Measurements from ENCODE around the gene PLCB2. TPM values are rescaled to one million over a fixed set of nuclear protein-coding genes. Genes with fewer than 3 reads are reported as not detected.
A peak's percentile ranks its signal among the peaks of the same experiment; 100 is the strongest.

Gene PLCB2
- total and polyA plus RNA-seq, 2 donors: 26.5 to 125 TPM

- Histone ChIP-seq H3K36me3 (ENCODE audit: control insufficient read depth in 2 of 2, insufficient read depth in 2 of 2, low read length in 1 of 2) (peaks cover 12 to 27% of the 10 kb centered on the region in 2 donors), H3K27me3 (ENCODE audit: control insufficient read depth in 2 of 2, insufficient read depth in 1 of 2, low read length in 1 of 2) (peaks cover 19 to 31% of the 10 kb centered on the region in 2 donors), H3K4me1 (ENCODE audit: control insufficient read depth in 2 of 2, insufficient read depth in 2 of 2, low read length in 2 of 2) (peaks cover 4 to 5% of the 10 kb centered on the region in 2 donors), H3K4me3 (ENCODE audit: low read length in 2 of 2) (no peak overlapping the region), H3K27ac (ENCODE audit: low read depth in 1 of 2, low read length in 1 of 2) (no peak overlapping the region), H3K9me3 (ENCODE audit: control insufficient read depth in 2 of 2, insufficient read depth in 1 of 2, low read length in 1 of 2) (no peaks in the 10 kb centered on the region)
- WGBS: 95% methylated on average over 4 of the region's 4 CpGs
- no peak for DNase-seq (ENCODE audit: low read depth in 6 of 9, low spot score in 9 of 9)
These were observed 19.8 kb downstream of the PLCB2 start for GRCh38 chr15:40287968-40288367.

GRCh38 chr15:40287505-40287904 lies 20.2 kb downstream of the PLCB2 start:
- no peak overlapping the region for H3K27ac ChIP-seq (ENCODE audit: low read depth in 1 of 2, low read length in 1 of 2)
- peaks cover 0 to 2% of the 10 kb centered on the region in 2 donors for H3K9me3 ChIP-seq (ENCODE audit: control insufficient read depth in 2 of 2, insufficient read depth in 1 of 2, low read length in 1 of 2)
- DNase-seq (ENCODE audit: low read depth in 6 of 9, low spot score in 9 of 9): no peak
- peaks cover 24 to 36% of the 10 kb centered on the region in 2 donors for H3K27me3 ChIP-seq (ENCODE audit: control insufficient read depth in 2 of 2, insufficient read depth in 1 of 2, low read length in 1 of 2)
- H3K4me1 ChIP-seq (ENCODE audit: control insufficient read depth in 2 of 2, insufficient read depth in 2 of 2, low read length in 2 of 2): peaks cover 8 to 9% of the 10 kb centered on the region in 2 donors
- WGBS: 95% methylated on average over 3 of the region's 3 CpGs
- no peak overlapping the region for H3K4me3 ChIP-seq (ENCODE audit: low read length in 2 of 2)
- peaks cover 12 to 23% of the 10 kb centered on the region in 2 donors for H3K36me3 ChIP-seq (ENCODE audit: control insufficient read depth in 2 of 2, insufficient read depth in 2 of 2, low read length in 1 of 2)

- no peak for DNase-seq (ENCODE audit: low read depth in 6 of 9, low spot score in 9 of 9)
- H3K27me3 ChIP-seq (ENCODE audit: control insufficient read depth in 2 of 2, insufficient read depth in 1 of 2, low read length in 1 of 2): peaks cover 31 to 42% of the 10 kb centered on the region in 2 donors
- no peak overlapping the region for H3K4me3 ChIP-seq (ENCODE audit: low read length in 2 of 2)
- H3K9me3 ChIP-seq (ENCODE audit: control insufficient read depth in 2 of 2, insufficient read depth in 1 of 2, low read length in 1 of 2): peaks cover 0 to 4% of the 10 kb centered on the region in 2 donors
- no peak overlapping the region for H3K27ac ChIP-seq (ENCODE audit: low read depth in 1 of 2, low read length in 1 of 2)
- H3K4me1 ChIP-seq (ENCODE audit: control insufficient read depth in 2 of 2, insufficient read depth in 2 of 2, low read length in 2 of 2): peaks cover 11 to 15% of the 10 kb centered on the region in 2 donors
- H3K36me3 ChIP-seq (ENCODE audit: control insufficient read depth in 2 of 2, insufficient read depth in 2 of 2, low read length in 1 of 2): peaks cover 7 to 17% of the 10 kb centered on the region in 2 donors
- WGBS: 85% methylated on average over 7 of the region's 7 CpGs
These were observed 20.9 kb downstream of the PLCB2 start for GRCh38 chr15:40286794-40287193.

DNA sequence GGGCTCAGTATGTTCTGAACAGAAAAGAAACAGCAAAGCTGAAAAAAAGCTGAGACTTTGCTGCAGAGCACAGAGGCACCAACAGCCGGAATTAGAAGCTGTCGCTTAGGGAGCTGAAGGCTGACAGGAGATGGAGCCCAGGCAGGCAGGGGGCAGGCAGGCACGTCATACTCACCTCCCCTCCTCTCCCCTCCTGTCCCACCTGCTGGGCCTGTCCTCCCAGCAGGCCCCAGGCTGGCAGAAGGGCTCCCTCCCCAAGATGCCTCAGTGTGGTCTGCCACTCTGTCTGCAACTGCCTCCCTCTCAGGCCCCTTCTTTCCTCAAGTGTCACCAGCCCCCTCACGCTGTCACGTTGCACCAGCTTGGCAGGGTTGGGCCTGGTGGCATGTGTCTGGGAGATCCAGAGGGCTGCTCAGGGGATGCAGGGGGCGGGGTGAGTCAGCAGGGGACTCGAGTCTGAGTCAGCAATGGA lies 21.6 kb downstream of the PLCB2 start:
- 91% methylated on average over 7 of the region's 7 CpGs for WGBS
- Histone ChIP-seq H3K36me3 (ENCODE audit: control insufficient read depth in 2 of 2, insufficient read depth in 2 of 2, low read length in 1 of 2) (peaks cover 7 to 14% of the 10 kb centered on the region in 2 donors), H3K27me3 (ENCODE audit: control insufficient read depth in 2 of 2, insufficient read depth in 1 of 2, low read length in 1 of 2) (peaks cover 38 to 48% of the 10 kb centered on the region in 2 donors), H3K4me1 (ENCODE audit: control insufficient read depth in 2 of 2, insufficient read depth in 2 of 2, low read length in 2 of 2) (peaks cover 11 to 18% of the 10 kb centered on the region in 2 donors), H3K4me3 (ENCODE audit: low read length in 2 of 2) (no peak overlapping the region), H3K9me3 (ENCODE audit: control insufficient read depth in 2 of 2, insufficient read depth in 1 of 2, low read length in 1 of 2) (peaks cover 0 to 4% of the 10 kb centered on the region in 2 donors), H3K27ac (ENCODE audit: low read depth in 1 of 2, low read length in 1 of 2) (no peak overlapping the region)
- no peak for DNase-seq (ENCODE audit: low read depth in 6 of 9, low spot score in 9 of 9)

- Histone ChIP-seq H3K4me1 (ENCODE audit: control insufficient read depth in 2 of 2, insufficient read depth in 2 of 2, low read length in 2 of 2) (peaks cover 10 to 18% of the 10 kb centered on the region in 2 donors), H3K4me3 (ENCODE audit: low read length in 2 of 2) (no peak overlapping the region), H3K27ac (ENCODE audit: low read depth in 1 of 2, low read length in 1 of 2) (peak overlapping the region in 1 of 2 donors; percentile 2), H3K36me3 (ENCODE audit: control insufficient read depth in 2 of 2, insufficient read depth in 2 of 2, low read length in 1 of 2) (peaks cover 6 to 14% of the 10 kb centered on the region in 2 donors), H3K9me3 (ENCODE audit: control insufficient read depth in 2 of 2, insufficient read depth in 1 of 2, low read length in 1 of 2) (peaks cover 0 to 4% of the 10 kb centered on the region in 2 donors), H3K27me3 (ENCODE audit: control insufficient read depth in 2 of 2, insufficient read depth in 1 of 2, low read length in 1 of 2) (peaks cover 43 to 53% of the 10 kb centered on the region in 2 donors)
- no peak for DNase-seq (ENCODE audit: low read depth in 6 of 9, low spot score in 9 of 9)
- WGBS: 84% methylated on average over 1 of the region's 1 CpG
These were observed 22.2 kb downstream of the PLCB2 start for GRCh38 chr15:40285554-40286011.

GRCh38 chr15:40285151-40285550 lies 22.6 kb downstream of the PLCB2 start:
- Histone ChIP-seq H3K27ac (ENCODE audit: low read depth in 1 of 2, low read length in 1 of 2) (no peak overlapping the region), H3K36me3 (ENCODE audit: control insufficient read depth in 2 of 2, insufficient read depth in 2 of 2, low read length in 1 of 2) (peaks cover 1 to 10% of the 10 kb centered on the region in 2 donors), H3K9me3 (ENCODE audit: control insufficient read depth in 2 of 2, insufficient read depth in 1 of 2, low read length in 1 of 2) (peaks cover 0 to 4% of the 10 kb centered on the region in 2 donors), H3K27me3 (ENCODE audit: control insufficient read depth in 2 of 2, insufficient read depth in 1 of 2, low read length in 1 of 2) (peaks cover 47 to 58% of the 10 kb centered on the region in 2 donors), H3K4me3 (ENCODE audit: low read length in 2 of 2) (no peak overlapping the region), H3K4me1 (ENCODE audit: control insufficient read depth in 2 of 2, insufficient read depth in 2 of 2, low read length in 2 of 2) (peaks cover 11 to 18% of the 10 kb centered on the region in 2 donors)
- WGBS: 96% methylated on average over 4 of the region's 4 CpGs
- DNase-seq (ENCODE audit: low read depth in 6 of 9, low spot score in 9 of 9): no peak

DNA sequence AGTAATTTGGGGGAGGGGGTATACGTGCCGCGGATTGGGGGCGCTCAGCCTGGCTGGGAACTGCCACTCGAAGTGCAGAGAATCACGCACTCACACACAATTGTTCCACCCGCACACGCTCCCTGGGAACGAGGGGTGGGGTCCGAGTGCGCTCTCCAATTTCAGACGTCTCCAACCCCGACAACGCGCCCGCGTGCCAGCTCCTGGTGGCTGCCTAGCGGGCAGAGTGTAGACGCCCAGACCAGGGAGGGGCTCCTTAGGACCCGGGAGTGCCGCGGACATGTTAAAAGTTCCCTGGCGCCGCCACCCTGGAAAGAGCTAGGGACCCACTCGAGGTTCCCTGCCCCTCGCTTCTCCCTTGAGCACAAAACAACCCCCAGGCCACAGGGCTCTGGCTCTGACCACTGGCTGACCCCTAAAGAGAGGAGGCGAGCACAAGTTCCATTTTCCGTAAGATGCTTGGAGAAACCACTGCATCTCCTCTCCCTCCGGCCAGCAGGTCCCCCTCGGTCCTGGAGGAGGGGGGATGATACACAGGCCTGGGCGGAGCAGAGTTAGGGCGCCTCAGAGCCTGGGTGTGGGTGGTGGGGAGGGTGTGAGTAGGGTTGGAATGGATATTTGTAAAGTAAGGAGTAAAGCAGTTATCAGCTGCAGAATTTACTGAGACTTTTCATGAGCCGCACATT lies 24.0 kb downstream of the PLCB2 start:
- peaks cover 0 to 3% of the 10 kb centered on the region in 2 donors for H3K36me3 ChIP-seq (ENCODE audit: control insufficient read depth in 2 of 2, insufficient read depth in 2 of 2, low read length in 1 of 2)
- no peak overlapping the region for H3K4me3 ChIP-seq (ENCODE audit: low read length in 2 of 2)
- H3K27ac ChIP-seq (ENCODE audit: low read depth in 1 of 2, low read length in 1 of 2): no peak overlapping the region
- H3K4me1 ChIP-seq (ENCODE audit: control insufficient read depth in 2 of 2, insufficient read depth in 2 of 2, low read length in 2 of 2): peaks cover 16 to 18% of the 10 kb centered on the region in 2 donors
- WGBS: 46% methylated on average over 33 of the region's 33 CpGs
- H3K9me3 ChIP-seq (ENCODE audit: control insufficient read depth in 2 of 2, insufficient read depth in 1 of 2, low read length in 1 of 2): peaks cover 0 to 4% of the 10 kb centered on the region in 2 donors
- no peak for DNase-seq (ENCODE audit: low read depth in 6 of 9, low spot score in 9 of 9)
- peaks cover 60 to 71% of the 10 kb centered on the region in 2 donors for H3K27me3 ChIP-seq (ENCODE audit: control insufficient read depth in 2 of 2, insufficient read depth in 1 of 2, low read length in 1 of 2)

DNA sequence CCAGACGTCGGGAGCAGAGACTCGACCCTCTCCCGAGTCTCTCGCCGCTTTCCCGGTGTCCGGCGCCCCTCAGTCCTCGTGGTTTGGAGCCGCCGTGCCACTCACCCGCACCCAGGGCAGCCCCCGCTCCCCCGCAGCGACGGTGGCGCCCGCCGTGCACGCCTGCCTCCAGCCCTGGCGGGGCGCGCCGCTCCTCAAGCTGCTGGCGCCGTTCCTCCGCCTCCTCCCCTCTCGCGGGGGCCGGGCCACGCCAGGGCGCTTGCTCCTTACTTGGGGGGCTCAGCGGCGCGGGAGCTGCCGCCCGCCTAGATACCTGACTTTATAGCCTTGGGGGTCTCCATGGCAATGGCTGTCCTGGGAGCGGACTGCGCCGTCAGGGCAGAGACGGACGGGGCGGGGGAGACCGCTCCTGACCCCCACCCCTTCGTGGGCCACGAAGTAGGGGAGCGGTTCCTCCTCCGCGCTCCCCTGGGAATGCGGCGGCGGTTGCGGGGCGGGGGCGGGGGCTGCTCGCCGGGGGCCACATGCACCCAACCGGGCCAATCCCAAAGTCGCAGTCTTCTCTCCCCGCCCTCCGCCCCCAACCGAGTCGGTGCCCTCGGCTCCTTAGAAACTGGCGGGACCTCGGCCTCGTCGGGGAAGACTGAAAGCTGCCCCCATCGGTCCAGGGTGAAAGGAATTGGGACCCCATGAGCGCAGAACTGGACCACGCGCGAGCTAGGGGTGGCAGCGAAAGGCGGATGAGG lies 24.7 kb downstream of the PLCB2 start, which contains the start of gene ANKRD63:
Gene ANKRD63 (minus strand): TSS at position 196 of the 746 bp plus-strand sequence. CDS start 478 bp downstream, outside the sequence.
- DNase-seq (ENCODE audit: low read depth in 6 of 9, low spot score in 9 of 9): peak in 2 of 9 donors; percentile 30 to 53
- H3K27me3 ChIP-seq (ENCODE audit: control insufficient read depth in 2 of 2, insufficient read depth in 1 of 2, low read length in 1 of 2): peaks cover 65 to 79% of the 10 kb centered on the region in 2 donors
- peak within 1 kb of the TSS; percentile 20 to 55 for H3K4me3 ChIP-seq (ENCODE audit: low read length in 2 of 2)
- peaks cover 16 to 18% of the 10 kb centered on the region in 2 donors for H3K4me1 ChIP-seq (ENCODE audit: control insufficient read depth in 2 of 2, insufficient read depth in 2 of 2, low read length in 2 of 2)
- 3% methylated on average over 76 of the region's 76 CpGs for WGBS
- H3K27ac ChIP-seq (ENCODE audit: low read depth in 1 of 2, low read length in 1 of 2): no peak within 1 kb of the TSS
- peaks cover 0 to under 1% of the 10 kb centered on the region in 2 donors for H3K36me3 ChIP-seq (ENCODE audit: control insufficient read depth in 2 of 2, insufficient read depth in 2 of 2, low read length in 1 of 2)
- H3K9me3 ChIP-seq (ENCODE audit: control insufficient read depth in 2 of 2, insufficient read depth in 1 of 2, low read length in 1 of 2): peaks cover 0 to 4% of the 10 kb centered on the region in 2 donors

Measured in thymus (tissue), 11 donors.